Measurements from ENCODE around the gene SNRNP200.

DNA sequence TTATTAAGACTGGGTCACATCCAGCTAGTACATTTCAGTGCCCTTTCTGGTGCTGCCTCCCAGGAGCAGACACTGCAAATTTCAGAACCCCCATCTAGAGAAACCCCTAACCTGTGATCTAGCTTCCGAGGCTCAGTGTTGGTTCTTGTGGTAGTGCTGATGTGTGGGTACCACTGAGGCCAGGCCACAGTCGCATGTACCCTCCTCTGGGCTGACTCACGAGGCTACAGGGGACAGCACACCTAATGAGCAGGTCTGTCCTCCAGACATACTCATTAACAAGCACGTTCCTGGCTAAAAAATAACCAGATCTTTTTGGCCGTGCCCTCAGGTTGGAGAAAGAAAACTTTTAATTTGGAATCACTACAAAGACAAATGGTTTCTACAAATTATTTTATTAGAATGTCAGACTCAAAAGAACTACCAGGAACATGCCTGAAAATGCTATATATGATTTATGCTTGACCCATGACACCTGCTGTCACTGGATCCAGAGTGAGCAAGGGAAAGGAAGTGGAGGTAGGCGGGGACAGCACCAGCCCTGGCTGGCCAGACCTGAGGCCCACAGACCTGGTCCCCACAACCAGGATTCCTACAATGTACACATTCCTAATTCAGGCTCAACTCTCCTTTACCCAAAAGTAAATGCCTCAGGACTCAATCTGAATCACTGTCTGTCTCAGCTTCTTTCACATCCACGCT is 30.8 kb downstream of the SNRNP200 start:
- TF ChIP-seq, protein P1, sequence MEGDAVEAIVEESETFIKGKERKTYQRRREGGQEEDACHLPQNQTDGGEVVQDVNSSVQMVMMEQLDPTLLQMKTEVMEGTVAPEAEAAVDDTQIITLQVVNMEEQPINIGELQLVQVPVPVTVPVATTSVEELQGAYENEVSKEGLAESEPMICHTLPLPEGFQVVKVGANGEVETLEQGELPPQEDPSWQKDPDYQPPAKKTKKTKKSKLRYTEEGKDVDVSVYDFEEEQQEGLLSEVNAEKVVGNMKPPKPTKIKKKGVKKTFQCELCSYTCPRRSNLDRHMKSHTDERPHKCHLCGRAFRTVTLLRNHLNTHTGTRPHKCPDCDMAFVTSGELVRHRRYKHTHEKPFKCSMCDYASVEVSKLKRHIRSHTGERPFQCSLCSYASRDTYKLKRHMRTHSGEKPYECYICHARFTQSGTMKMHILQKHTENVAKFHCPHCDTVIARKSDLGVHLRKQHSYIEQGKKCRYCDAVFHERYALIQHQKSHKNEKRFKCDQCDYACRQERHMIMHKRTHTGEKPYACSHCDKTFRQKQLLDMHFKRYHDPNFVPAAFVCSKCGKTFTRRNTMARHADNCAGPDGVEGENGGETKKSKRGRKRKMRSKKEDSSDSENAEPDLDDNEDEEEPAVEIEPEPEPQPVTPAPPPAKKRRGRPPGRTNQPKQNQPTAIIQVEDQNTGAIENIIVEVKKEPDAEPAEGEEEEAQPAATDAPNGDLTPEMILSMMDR (IDR thresholded peaks at IDR 0.05) = no peak
- TF ChIP-seq POLR2A (IDR thresholded peaks at IDR 0.05) = no peak
